ENCODE measurements around the gene RGS18. TPM values are rescaled to one million over a fixed set of nuclear protein-coding genes. Genes with fewer than 3 reads are reported as not detected.

RGS18 gene, protein sequence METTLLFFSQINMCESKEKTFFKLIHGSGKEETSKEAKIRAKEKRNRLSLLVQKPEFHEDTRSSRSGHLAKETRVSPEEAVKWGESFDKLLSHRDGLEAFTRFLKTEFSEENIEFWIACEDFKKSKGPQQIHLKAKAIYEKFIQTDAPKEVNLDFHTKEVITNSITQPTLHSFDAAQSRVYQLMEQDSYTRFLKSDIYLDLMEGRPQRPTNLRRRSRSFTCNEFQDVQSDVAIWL
- polyA plus RNA-seq (2013, experiment 1 of 2), result not detected
- polyA plus RNA-seq (2013, experiment 2 of 2), result not detected

DNA sequence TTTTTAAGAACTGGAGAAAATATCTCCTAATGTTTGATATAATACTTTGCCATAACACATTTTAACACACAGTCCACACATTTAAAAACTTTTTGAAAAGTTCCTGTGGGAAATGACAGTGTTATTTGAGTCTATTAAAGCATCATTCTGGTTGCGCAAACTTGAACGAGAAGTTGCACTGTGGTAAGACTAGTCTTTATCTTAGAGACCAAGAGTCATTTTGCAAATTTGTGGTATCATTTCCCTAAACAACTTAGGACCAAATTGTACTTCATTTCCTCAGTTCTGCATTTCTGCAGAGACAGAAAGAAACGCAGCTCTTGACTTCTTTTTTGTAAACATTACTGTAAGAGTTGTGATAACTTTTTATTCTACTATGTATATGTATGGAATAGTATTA is at the start of gene RGS18:
TSS of gene RGS18 (plus strand) at position 282 of the 400 bp plus-strand sequence. CDS start 176 bp downstream, outside the sequence.
- no peaks in the 10 kb centered on the region for H3K27me3 ChIP-seq (ENCODE audit: insufficient read depth, low read length, poor library complexity)
- no peak for DNase-seq
- no peak within 1 kb of the TSS for H3K4ac ChIP-seq (ENCODE audit: low read depth, low read length)

DNA sequence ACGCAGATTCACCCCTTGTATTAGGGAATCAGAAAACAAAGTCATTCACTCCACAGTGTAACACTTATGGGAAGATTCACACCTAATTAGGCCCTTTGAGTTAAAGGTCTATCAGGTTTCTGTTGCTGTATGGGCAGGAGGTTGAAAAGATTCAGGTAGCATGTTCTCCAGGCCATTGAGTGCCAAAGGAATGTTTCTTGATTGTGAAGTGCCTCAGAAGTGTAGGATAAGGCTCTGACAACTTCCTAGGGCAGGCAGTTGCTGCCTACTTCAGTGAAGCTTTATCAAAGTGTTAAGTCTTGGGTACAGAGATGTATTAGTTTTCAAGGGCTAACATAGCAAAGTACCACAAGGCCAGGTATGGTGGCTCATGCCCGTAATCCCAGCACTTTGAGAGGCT is 48.7 kb upstream of the RGS18 start:
- no peak overlapping the region for H4K5ac ChIP-seq (ENCODE audit: low read length)
- no peak overlapping the region for H2AK5ac ChIP-seq (ENCODE audit: low read length)
- no peak overlapping the region for H2BK120ac ChIP-seq (ENCODE audit: low read depth, low read length)
- no peak overlapping the region for H2BK15ac ChIP-seq (replicated peaks; ENCODE audit: low read depth)
- H3K23ac ChIP-seq (ENCODE audit: low read length), result no peak overlapping the region
- H3K27ac ChIP-seq (ENCODE audit: low read depth, low read length), result peak overlapping the region; percentile 66
- H3K4me3 ChIP-seq (ENCODE audit: low read length), result no peak overlapping the region
- H3K4ac ChIP-seq (ENCODE audit: low read depth, low read length), result no peak overlapping the region
- no peak overlapping the region for H3K56ac ChIP-seq (ENCODE audit: low read length)
- no peak overlapping the region for H3K9ac ChIP-seq (ENCODE audit: low read length)
- H4K8ac ChIP-seq (ENCODE audit: low read depth, low read length), result no peak overlapping the region
- H3K18ac ChIP-seq (ENCODE audit: low read length), result no peak overlapping the region
- no peak overlapping the region for H3K4me2 ChIP-seq (ENCODE audit: low read length)
- no peak overlapping the region for H2BK5ac ChIP-seq (ENCODE audit: low read length)
- H3K4me1 ChIP-seq (ENCODE audit: control insufficient read depth, low read depth, low read length), result peaks cover 5% of the 10 kb centered on the region
- no peaks in the 10 kb centered on the region for H3K79me1 ChIP-seq (ENCODE audit: low read length)
- DNase-seq, result peak; percentile 83
- no peaks in the 10 kb centered on the region for H3K27me3 ChIP-seq (ENCODE audit: insufficient read depth, low read length, poor library complexity)
- H3K36me3 ChIP-seq (ENCODE audit: control insufficient read depth, insufficient read depth, low read length), result no peaks in the 10 kb centered on the region
- no peaks in the 10 kb centered on the region for H3K79me2 ChIP-seq (ENCODE audit: control insufficient read depth, insufficient read depth, low read length)
- WGBS (ENCODE audit: extremely low coverage, insufficient coverage, low lambda C conversion rate), result no CpG with 5 or more reads among the region's 2 CpGs

More for the DNA sequence above, at the start of gene RGS18:
- no CpG with 5 or more reads among the region's 3 CpGs for WGBS (ENCODE audit: extremely low coverage, insufficient coverage, low lambda C conversion rate)
- no peak within 1 kb of the TSS for H3K9ac ChIP-seq (ENCODE audit: low read length)
- no peak within 1 kb of the TSS for H2BK15ac ChIP-seq (replicated peaks; ENCODE audit: low read depth)
- H3K4me3 ChIP-seq (ENCODE audit: low read length), result no peak within 1 kb of the TSS
- no peak within 1 kb of the TSS for H4K8ac ChIP-seq (ENCODE audit: low read depth, low read length)
- no peak within 1 kb of the TSS for H2AK5ac ChIP-seq (ENCODE audit: low read length)
- no peaks in the 10 kb centered on the region for H3K36me3 ChIP-seq (ENCODE audit: control insufficient read depth, insufficient read depth, low read length)
- H3K27ac ChIP-seq (ENCODE audit: low read depth, low read length), result no peak within 1 kb of the TSS
- H3K4me2 ChIP-seq (ENCODE audit: low read length), result no peak within 1 kb of the TSS
- H3K56ac ChIP-seq (ENCODE audit: low read length), result no peak within 1 kb of the TSS
- H3K4me1 ChIP-seq (ENCODE audit: control insufficient read depth, low read depth, low read length), result no peaks in the 10 kb centered on the region
- no peak within 1 kb of the TSS for H3K18ac ChIP-seq (ENCODE audit: low read length)
- no peak within 1 kb of the TSS for H4K5ac ChIP-seq (ENCODE audit: low read length)
- no peak within 1 kb of the TSS for H2BK120ac ChIP-seq (ENCODE audit: low read depth, low read length)
- no peaks in the 10 kb centered on the region for H3K79me1 ChIP-seq (ENCODE audit: low read length)
- no peaks in the 10 kb centered on the region for H3K79me2 ChIP-seq (ENCODE audit: control insufficient read depth, insufficient read depth, low read length)
- no peak within 1 kb of the TSS for H2BK5ac ChIP-seq (ENCODE audit: low read length)
- no peak within 1 kb of the TSS for H3K23ac ChIP-seq (ENCODE audit: low read length)

DNA sequence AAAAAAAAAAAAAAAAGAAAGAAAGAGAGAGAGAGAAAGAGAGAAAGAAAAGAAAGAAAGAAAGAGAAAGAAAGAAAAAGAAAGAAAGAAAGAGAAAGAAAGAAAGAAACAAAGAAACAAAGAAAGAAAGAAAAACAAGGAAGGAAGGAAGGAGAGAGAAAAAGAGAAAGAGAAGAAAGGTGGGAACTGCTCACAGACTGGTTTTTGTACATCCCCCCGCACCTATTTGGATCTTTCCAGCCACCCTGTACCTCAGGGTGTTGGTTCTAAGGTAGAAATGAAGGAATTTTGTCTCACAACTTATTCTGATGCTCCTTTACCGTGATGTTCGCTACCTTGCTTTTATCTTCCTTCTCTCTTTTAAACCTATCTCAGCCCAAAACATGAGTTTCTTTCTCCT is 43.3 kb upstream of the RGS18 start:
- Histone ChIP-seq H3K27ac (ENCODE audit: low read depth, low read length) (no peak overlapping the region), H4K8ac (ENCODE audit: low read depth, low read length) (no peak overlapping the region), H3K9ac (ENCODE audit: low read length) (no peak overlapping the region), H4K5ac (ENCODE audit: low read length) (no peak overlapping the region), H3K56ac (ENCODE audit: low read length) (no peak overlapping the region), H2AK5ac (ENCODE audit: low read length) (no peak overlapping the region), H3K79me2 (ENCODE audit: control insufficient read depth, insufficient read depth, low read length) (no peaks in the 10 kb centered on the region), H3K4me3 (ENCODE audit: low read length) (no peak overlapping the region), H3K4me1 (ENCODE audit: control insufficient read depth, low read depth, low read length) (peaks cover 2% of the 10 kb centered on the region), H2BK15ac (replicated peaks; ENCODE audit: low read depth) (no peak overlapping the region), H3K36me3 (ENCODE audit: control insufficient read depth, insufficient read depth, low read length) (no peaks in the 10 kb centered on the region), H3K27me3 (ENCODE audit: insufficient read depth, low read length, poor library complexity) (no peaks in the 10 kb centered on the region), H3K4me2 (ENCODE audit: low read length) (no peak overlapping the region), H2BK5ac (ENCODE audit: low read length) (no peak overlapping the region), H3K18ac (ENCODE audit: low read length) (no peak overlapping the region), H3K4ac (ENCODE audit: low read depth, low read length) (no peak overlapping the region), H3K79me1 (ENCODE audit: low read length) (no peaks in the 10 kb centered on the region), H2BK120ac (ENCODE audit: low read depth, low read length) (no peak overlapping the region), H3K23ac (ENCODE audit: low read length) (no peak overlapping the region)
- WGBS (ENCODE audit: extremely low coverage, insufficient coverage, low lambda C conversion rate), result no CpG with 5 or more reads among the region's 3 CpGs
- DNase-seq, result no peak

DNA sequence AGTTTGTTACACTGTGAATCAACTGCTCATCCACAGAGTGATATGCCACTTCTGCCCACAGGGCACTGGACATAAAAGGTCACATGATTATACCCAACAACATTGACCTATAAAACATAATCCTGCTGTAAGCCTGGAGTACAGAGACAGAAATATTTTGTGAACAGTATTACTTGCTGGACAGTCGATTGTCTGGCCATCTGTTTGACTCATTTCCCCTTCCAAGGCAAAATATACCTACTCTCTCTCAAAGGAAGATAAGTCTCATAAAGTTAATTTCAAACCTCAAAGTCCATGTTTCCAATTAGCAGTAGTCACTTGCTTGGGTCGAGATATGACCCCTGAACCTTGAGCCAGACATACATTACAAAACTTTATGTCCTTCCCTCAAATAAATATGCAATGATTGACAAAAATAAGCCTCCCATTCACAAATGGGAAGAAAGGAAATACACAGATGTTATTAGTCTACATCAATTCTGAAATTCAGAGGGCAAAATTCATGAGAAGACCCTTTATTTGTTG is 39.3 kb upstream of the RGS18 start:
- no peaks in the 10 kb centered on the region for H3K79me1 ChIP-seq (ENCODE audit: low read length)
- H3K4ac ChIP-seq (ENCODE audit: low read depth, low read length), result no peak overlapping the region
- DNase-seq, result no peak
- H3K4me1 ChIP-seq (ENCODE audit: control insufficient read depth, low read depth, low read length), result no peaks in the 10 kb centered on the region
- H3K27ac ChIP-seq (ENCODE audit: low read depth, low read length), result no peak overlapping the region
- no peaks in the 10 kb centered on the region for H3K27me3 ChIP-seq (ENCODE audit: insufficient read depth, low read length, poor library complexity)
- WGBS (ENCODE audit: extremely low coverage, insufficient coverage, low lambda C conversion rate), result no CpG with 5 or more reads among the region's 2 CpGs
- no peaks in the 10 kb centered on the region for H3K36me3 ChIP-seq (ENCODE audit: control insufficient read depth, insufficient read depth, low read length)
- no peak overlapping the region for H4K8ac ChIP-seq (ENCODE audit: low read depth, low read length)
- no peak overlapping the region for H3K23ac ChIP-seq (ENCODE audit: low read length)
- H2BK15ac ChIP-seq (replicated peaks; ENCODE audit: low read depth), result no peak overlapping the region
- H3K9ac ChIP-seq (ENCODE audit: low read length), result no peak overlapping the region
- no peak overlapping the region for H3K4me2 ChIP-seq (ENCODE audit: low read length)
- H3K18ac ChIP-seq (ENCODE audit: low read length), result no peak overlapping the region
- no peak overlapping the region for H2BK5ac ChIP-seq (ENCODE audit: low read length)
- H3K4me3 ChIP-seq (ENCODE audit: low read length), result no peak overlapping the region
- H2AK5ac ChIP-seq (ENCODE audit: low read length), result no peak overlapping the region
- no peaks in the 10 kb centered on the region for H3K79me2 ChIP-seq (ENCODE audit: control insufficient read depth, insufficient read depth, low read length)
- H3K56ac ChIP-seq (ENCODE audit: low read length), result no peak overlapping the region
- no peak overlapping the region for H4K5ac ChIP-seq (ENCODE audit: low read length)
- no peak overlapping the region for H2BK120ac ChIP-seq (ENCODE audit: low read depth, low read length)

DNA sequence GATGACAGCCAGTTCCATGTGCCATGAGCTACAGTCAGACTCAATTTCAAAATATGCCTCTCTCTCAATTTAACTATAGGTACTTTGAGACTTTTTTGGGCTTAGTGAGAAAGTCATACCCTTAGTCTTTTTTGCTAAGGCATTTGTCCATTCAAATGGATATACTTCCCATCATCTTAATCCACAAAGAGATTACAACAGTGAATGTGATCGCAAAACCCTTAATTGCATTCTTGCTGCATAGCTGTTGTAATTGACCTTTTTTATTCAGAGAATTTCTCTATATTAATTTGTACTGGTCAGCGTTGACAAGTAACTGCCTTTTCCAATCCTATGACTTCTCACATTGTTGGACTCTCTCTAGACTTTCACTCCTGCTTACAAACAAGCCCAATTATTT is 38.6 kb upstream of the RGS18 start:
- Histone ChIP-seq H4K5ac (ENCODE audit: low read length) (no peak overlapping the region), H4K8ac (ENCODE audit: low read depth, low read length) (no peak overlapping the region), H2AK5ac (ENCODE audit: low read length) (no peak overlapping the region), H3K4ac (ENCODE audit: low read depth, low read length) (no peak overlapping the region), H3K4me3 (ENCODE audit: low read length) (no peak overlapping the region), H3K36me3 (ENCODE audit: control insufficient read depth, insufficient read depth, low read length) (no peaks in the 10 kb centered on the region), H3K23ac (ENCODE audit: low read length) (no peak overlapping the region), H3K27ac (ENCODE audit: low read depth, low read length) (no peak overlapping the region), H3K27me3 (ENCODE audit: insufficient read depth, low read length, poor library complexity) (no peaks in the 10 kb centered on the region), H3K4me1 (ENCODE audit: control insufficient read depth, low read depth, low read length) (no peaks in the 10 kb centered on the region), H2BK5ac (ENCODE audit: low read length) (no peak overlapping the region), H3K79me2 (ENCODE audit: control insufficient read depth, insufficient read depth, low read length) (no peaks in the 10 kb centered on the region), H2BK120ac (ENCODE audit: low read depth, low read length) (no peak overlapping the region), H3K4me2 (ENCODE audit: low read length) (no peak overlapping the region), H2BK15ac (replicated peaks; ENCODE audit: low read depth) (no peak overlapping the region), H3K18ac (ENCODE audit: low read length) (no peak overlapping the region), H3K56ac (ENCODE audit: low read length) (no peak overlapping the region), H3K79me1 (ENCODE audit: low read length) (no peaks in the 10 kb centered on the region), H3K9ac (ENCODE audit: low read length) (no peak overlapping the region)
- WGBS (ENCODE audit: extremely low coverage, insufficient coverage, low lambda C conversion rate), result no CpG with 5 or more reads among the region's 2 CpGs
- DNase-seq, result no peak

DNA sequence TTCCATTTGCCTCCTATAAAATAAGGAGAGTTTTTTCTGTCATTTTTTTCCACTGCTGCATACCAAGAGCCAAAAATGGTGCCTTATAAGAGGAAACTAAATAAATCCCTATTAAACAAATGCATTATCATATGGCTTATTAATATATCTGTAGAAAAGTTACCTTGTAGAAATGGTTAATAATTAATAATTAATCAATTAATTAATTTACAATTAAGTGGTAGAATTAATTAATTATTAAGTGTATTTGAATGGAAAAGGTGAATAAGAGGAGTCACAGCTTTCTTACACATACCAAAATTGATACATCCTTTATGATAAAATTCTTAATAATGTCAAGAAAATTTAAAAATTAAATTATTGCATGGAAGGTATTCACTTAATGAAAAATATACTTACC is 35.6 kb upstream of the RGS18 start:
- Histone ChIP-seq H3K4ac (ENCODE audit: low read depth, low read length) (no peak overlapping the region), H3K79me2 (ENCODE audit: control insufficient read depth, insufficient read depth, low read length) (no peaks in the 10 kb centered on the region), H3K9ac (ENCODE audit: low read length) (no peak overlapping the region), H3K4me2 (ENCODE audit: low read length) (no peak overlapping the region), H2BK15ac (replicated peaks; ENCODE audit: low read depth) (no peak overlapping the region), H3K27me3 (ENCODE audit: insufficient read depth, low read length, poor library complexity) (no peaks in the 10 kb centered on the region), H2BK5ac (ENCODE audit: low read length) (no peak overlapping the region), H4K5ac (ENCODE audit: low read length) (no peak overlapping the region), H3K4me1 (ENCODE audit: control insufficient read depth, low read depth, low read length) (no peaks in the 10 kb centered on the region), H3K56ac (ENCODE audit: low read length) (no peak overlapping the region), H3K36me3 (ENCODE audit: control insufficient read depth, insufficient read depth, low read length) (no peaks in the 10 kb centered on the region), H3K4me3 (ENCODE audit: low read length) (no peak overlapping the region), H2AK5ac (ENCODE audit: low read length) (no peak overlapping the region), H3K18ac (ENCODE audit: low read length) (no peak overlapping the region), H3K79me1 (ENCODE audit: low read length) (no peaks in the 10 kb centered on the region), H3K23ac (ENCODE audit: low read length) (no peak overlapping the region), H3K27ac (ENCODE audit: low read depth, low read length) (no peak overlapping the region), H2BK120ac (ENCODE audit: low read depth, low read length) (no peak overlapping the region), H4K8ac (ENCODE audit: low read depth, low read length) (no peak overlapping the region)
- no peak for DNase-seq
